GM12892 (cell line): ENCODE data around the gene EMC10.

Experiments used
- POLR2A ChIP-seq: IDR thresholded peaks from 2 replicates; pipeline ENCODE4 v1.6.1; 2011; ENCODE audit warnings: low read depth, low read length, control low read depth
- TAF1 ChIP-seq: IDR thresholded peaks from 2 replicates; pipeline ENCODE4 v1.6.1; 2011; ENCODE audit warnings: low read depth, mild to moderate bottlenecking, control low read depth, low read length, borderline replicate concordance

DNA sequence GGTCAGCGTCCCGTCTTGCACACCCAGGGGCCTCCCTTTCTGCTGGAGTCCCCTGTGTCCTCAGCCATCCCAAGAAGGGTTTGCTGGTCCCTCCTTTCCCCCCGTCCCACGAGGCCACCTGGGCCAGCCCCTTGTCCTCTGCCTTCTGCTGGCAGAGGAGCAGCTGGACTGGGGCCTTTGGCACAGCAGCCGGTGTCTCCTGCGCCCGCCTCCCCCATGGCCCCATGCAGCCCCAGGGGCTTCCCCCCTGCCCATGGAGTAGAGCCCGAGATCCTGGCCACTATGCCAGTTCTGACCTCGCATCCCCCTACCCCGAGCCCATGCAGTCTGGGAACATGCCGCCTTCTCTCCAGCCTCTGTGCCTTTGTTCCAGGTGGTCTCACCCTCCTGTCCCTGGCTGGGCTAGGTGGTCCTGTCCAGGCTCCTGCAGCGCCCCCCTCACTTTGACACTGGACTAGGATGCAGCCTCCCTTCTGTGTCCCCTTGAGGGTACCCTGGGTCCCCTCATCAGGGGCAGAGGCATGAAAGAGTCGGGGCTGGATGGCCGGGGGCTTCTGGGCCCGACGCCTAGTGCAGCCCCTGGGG, 6.1 kb downstream of the EMC10 start:
- TF ChIP-seq POLR2A (no peak), TAF1 (no peak)
